Muscle of arm (tissue), 12 donors: Measurements from ENCODE around the gene CYP2C19. TPM values are rescaled to one million over a fixed set of nuclear protein-coding genes. Genes with fewer than 3 reads are reported as not detected.
"Not testable (repeated sequence)": the region's sequence is repeated elsewhere in the genome, so short reads cannot be mapped to it uniquely, and the experiment has no call there.

ENCODE experiments used
- DNase-seq: peaks from one replicate; pipeline ENCODE4 v3.0.0-alpha.2; 2013
- polyA plus RNA-seq, 12 donors: library from polyadenylated mRNA; unstranded; fragments of 120-200 nt; gene quantifications; one replicate each; pipeline ENCODE4 v1.2.1, GENCODE V29; 2013; ENCODE audit not compliant: insufficient read length in 12 of 12

CYP2C19 gene
- polyA plus RNA-seq, 12 donors = 14.2 TPM; not detected in 11

DNA sequence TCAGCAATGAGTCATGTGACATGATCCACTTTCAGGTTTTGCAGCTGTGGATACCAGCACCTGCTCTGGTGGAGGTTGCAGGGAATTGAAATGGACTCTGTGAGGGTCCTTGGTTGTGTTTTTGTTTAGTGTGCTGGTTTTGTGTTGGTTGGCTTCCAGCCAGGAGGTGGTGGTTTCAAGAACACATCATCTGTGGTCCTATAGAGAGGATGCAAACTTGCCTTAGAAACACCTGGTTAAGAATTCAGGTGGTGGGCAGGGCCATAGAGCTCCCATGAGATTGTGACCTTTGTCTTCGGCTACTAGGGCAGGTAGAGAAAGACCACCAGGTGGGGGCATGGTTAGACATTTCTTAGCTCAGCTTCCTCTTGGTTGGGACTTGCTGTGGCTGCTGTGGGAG, 116.7 kb downstream of the CYP2C19 start:
- DNase-seq = no peak

DNA sequence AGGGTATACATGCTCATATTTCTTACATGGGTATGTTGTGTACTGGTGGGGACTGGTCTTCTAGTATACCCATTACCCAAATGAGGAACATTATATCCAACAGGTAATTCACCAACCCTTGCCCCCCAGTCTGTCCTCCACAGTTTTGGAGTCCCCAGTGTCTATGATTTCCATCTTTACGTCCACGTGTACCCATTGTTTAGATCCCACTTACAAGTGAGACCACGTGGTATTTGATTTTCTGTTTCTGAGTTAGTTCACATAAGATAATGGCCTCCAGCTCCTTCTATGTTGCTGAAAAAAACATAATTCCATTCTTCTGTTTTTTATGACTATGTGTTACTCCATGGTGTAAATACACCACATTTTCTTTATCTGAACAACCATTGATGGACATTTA, 126.6 kb downstream of the CYP2C19 start:
- DNase-seq = no peak

DNA sequence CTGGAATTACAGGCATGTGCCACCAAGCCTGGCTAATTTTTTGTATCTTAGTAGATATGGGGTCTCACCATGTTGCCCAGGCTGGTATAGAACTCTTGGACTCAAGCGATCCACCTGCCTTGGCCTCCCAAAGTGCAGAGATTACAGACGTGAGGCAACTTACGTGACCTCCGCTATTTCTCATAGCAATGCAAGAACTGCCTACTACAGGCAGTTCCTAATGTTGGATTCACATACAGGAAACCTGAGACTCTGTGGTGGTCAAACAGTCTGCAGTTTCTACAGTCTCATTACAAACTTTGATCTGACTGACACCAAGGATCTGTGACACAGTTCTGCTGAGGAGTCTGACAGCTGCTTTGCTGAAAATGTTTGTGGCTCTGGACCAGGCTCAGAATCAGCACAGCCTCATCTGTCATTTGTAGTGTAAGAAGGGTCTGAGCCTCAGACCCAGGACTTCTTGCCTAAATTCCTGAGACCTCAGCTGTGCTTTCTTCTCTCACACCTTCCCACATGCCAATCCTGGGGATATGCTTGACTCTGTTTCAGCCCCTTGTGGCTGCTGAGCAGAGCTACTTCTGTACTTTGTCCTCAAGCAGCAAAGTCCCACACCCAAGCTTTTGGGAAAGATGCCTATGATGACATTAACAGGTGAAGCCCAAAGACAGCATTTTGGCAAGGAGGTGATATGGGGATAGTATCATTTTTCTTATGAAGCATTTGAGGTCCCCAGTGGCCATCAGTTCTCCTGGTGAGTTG, 128.0 kb downstream of the CYP2C19 start:
- DNase-seq = no peak

DNA sequence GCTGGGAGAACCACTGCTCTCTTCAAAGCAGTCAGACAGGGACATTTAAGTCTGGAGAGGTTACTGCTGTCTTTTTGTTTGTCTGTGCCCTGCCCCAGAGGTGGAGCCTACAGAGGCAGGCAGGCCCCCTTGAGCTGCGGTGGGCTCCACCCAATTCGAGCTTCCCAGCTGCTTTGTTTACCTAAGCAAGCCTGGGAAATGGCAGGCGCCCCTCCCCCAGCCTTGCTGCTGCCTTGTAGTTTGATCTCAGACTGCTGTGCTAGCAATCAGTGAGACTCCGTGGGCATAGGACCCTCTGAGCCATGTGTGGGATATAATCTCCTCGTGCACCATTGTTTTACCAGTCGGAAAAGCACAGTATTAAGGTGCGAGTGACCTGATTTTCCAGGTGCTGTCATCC, 135.9 kb downstream of the CYP2C19 start:
- DNase-seq = not testable (repeated sequence)

DNA sequence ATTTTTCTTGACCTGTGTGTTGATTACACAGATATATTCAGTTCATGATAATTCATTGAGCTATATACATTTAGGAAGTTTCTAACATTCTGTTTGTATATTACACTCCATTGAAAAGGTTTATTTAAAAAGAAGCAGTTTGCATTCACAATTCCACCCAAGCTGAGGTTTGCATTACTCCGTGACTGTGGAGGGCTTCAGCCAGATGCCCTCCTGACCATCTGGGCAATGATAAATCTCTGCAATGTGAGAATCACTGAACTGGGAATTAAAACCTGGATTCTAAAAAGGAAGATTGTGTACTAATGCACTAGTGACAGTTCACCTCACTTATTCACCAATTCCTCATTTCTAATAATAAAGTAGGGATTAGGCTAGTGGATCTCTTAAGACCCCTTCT, 139.6 kb downstream of the CYP2C19 start:
- no peak for DNase-seq

DNA sequence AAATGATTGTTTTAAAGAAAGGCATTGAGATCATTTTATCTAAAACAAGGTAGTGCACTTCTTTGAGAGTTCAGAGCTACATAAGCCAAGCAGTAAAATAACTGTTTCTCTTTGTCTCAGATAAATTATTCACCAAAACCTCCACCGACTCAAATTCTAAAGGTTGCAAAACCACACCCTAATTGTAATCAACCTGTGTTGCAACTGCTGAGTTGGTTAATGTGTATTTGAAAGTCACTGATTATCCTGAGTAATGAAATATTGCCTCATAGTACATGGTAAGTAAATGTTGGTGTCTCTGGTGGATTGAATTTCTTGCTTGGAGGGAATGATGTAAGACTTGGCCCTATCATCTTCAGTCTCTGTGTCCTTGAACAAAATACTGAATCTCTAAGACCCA, 140.1 kb downstream of the CYP2C19 start:
- DNase-seq = no peak

Other genes with a start within 250 kb of the CYP2C19 start
- 10 to 100 TPM in 5 of 12 donors, 1 to 10 TPM in 6, not detected in 1; 4.5 to 20.0 (median 9.9) TPM for gene HELLS, start 216.9 kb upstream of the CYP2C19 start, polyA plus RNA-seq
- under 1 TPM in 2 of 12 donors, not detected in 10; 0.08 to 0.32 TPM for gene CYP2C18, start 79.0 kb upstream of the CYP2C19 start, polyA plus RNA-seq
- 10 to 100 TPM in 1 of 12 donors, not detected in 11; 19.3 TPM for gene CYP2C9, start 176.0 kb downstream of the CYP2C19 start, polyA plus RNA-seq